Suprapubic skin (tissue), 3 donors: Measurements from ENCODE around the gene ESRRG.

ENCODE experiments used
- CTCF ChIP-seq, 2 donors: fragments of 200-600 bp in 1 of 2; fragments of 450-650 bp in 1 of 2; sonication (generic) in 1 of 2; IDR thresholded peaks; one replicate each; pipeline ENCODE4 v1.5.1; 2016 to 2019; ENCODE audit warnings: antibody characterized with exemption in 2 of 2, mild to moderate bottlenecking in 1 of 2, moderate library complexity in 1 of 2
- EP300 ChIP-seq: sonication (generic); formaldehyde crosslinking; IDR thresholded peaks from one replicate; pipeline ENCODE4 v1.6.1; 2017; ENCODE audit warnings: antibody characterized with exemption
- POLR2A ChIP-seq, 2 donors: fragments of 450-650 bp; IDR thresholded peaks; one replicate each; pipeline ENCODE4 v1.6.1; 2017; ENCODE audit warnings: antibody characterized with exemption in 2 of 2, mild to moderate bottlenecking in 2 of 2, moderate library complexity in 2 of 2

GRCh38 chr1:216604771-216605170, 118.5 kb downstream of the ESRRG start:
- TF ChIP-seq EP300: no peak
- TF ChIP-seq CTCF (IDR thresholded peaks at IDR 0.05): no peak
- no peak for TF ChIP-seq POLR2A (IDR thresholded peaks at IDR 0.05)
